ENCODE measurements around the gene FAM50A. TPM values are rescaled to one million over a fixed set of nuclear protein-coding genes. Genes with fewer than 3 reads are reported as not detected.

FAM50A gene
- total RNA-seq, 1 donor from 2014 or later: 92.2 TPM

GRCh38 chrX:154441564-154441963, 2.4 kb upstream of the FAM50A start:
- DNase-seq (ENCODE audit: extremely low spot score, unreplicated experiment): no peak
- H3K4me3 Mint-ChIP-seq (ENCODE audit: unreplicated experiment): no peak overlapping the region
- no peak for TF ChIP-seq CTCF (IDR thresholded peaks at IDR 0.05)
- H3K36me3 Mint-ChIP-seq (ENCODE audit: unreplicated experiment): peaks cover 5% of the 10 kb centered on the region
- H3K4me1 Mint-ChIP-seq (ENCODE audit: unreplicated experiment): peaks cover 12% of the 10 kb centered on the region
- no peak overlapping the region for H3K27ac Mint-ChIP-seq (ENCODE audit: unreplicated experiment)
- H3K27me3 Mint-ChIP-seq (ENCODE audit: unreplicated experiment): no peaks in the 10 kb centered on the region
- H3K9me3 Mint-ChIP-seq (ENCODE audit: unreplicated experiment): no peaks in the 10 kb centered on the region

GRCh38 chrX:154441984-154442707, 1.8 kb upstream of the FAM50A start:
- no peak for TF ChIP-seq CTCF (IDR thresholded peaks at IDR 0.05)
- H3K4me3 Mint-ChIP-seq (ENCODE audit: unreplicated experiment): no peak overlapping the region
- H3K9me3 Mint-ChIP-seq (ENCODE audit: unreplicated experiment): no peaks in the 10 kb centered on the region
- H3K27ac Mint-ChIP-seq (ENCODE audit: unreplicated experiment): no peak overlapping the region
- no peaks in the 10 kb centered on the region for H3K27me3 Mint-ChIP-seq (ENCODE audit: unreplicated experiment)
- DNase-seq (ENCODE audit: extremely low spot score, unreplicated experiment): no peak
- peaks cover 12% of the 10 kb centered on the region for H3K4me1 Mint-ChIP-seq (ENCODE audit: unreplicated experiment)
- H3K36me3 Mint-ChIP-seq (ENCODE audit: unreplicated experiment): peaks cover 8% of the 10 kb centered on the region

- TF ChIP-seq CTCF (IDR thresholded peaks at IDR 0.05): no peak
- H3K36me3 Mint-ChIP-seq (ENCODE audit: unreplicated experiment): peaks cover 11% of the 10 kb centered on the region
- peaks cover 8% of the 10 kb centered on the region for H3K4me1 Mint-ChIP-seq (ENCODE audit: unreplicated experiment)
- no peaks in the 10 kb centered on the region for H3K9me3 Mint-ChIP-seq (ENCODE audit: unreplicated experiment)
- no peak for DNase-seq (ENCODE audit: extremely low spot score, unreplicated experiment)
- no peaks in the 10 kb centered on the region for H3K27me3 Mint-ChIP-seq (ENCODE audit: unreplicated experiment)
- H3K4me3 Mint-ChIP-seq (ENCODE audit: unreplicated experiment): peak overlapping the region; percentile 73
- peak overlapping the region; percentile 89 for H3K27ac Mint-ChIP-seq (ENCODE audit: unreplicated experiment)
Measured at GRCh38 chrX:154443479-154443910, 446 bp upstream of the FAM50A start.

- no peak for DNase-seq (ENCODE audit: extremely low spot score, unreplicated experiment)
- peaks cover 12% of the 10 kb centered on the region for H3K36me3 Mint-ChIP-seq (ENCODE audit: unreplicated experiment)
- no peak overlapping the region for H3K27ac Mint-ChIP-seq (ENCODE audit: unreplicated experiment)
- peaks cover 8% of the 10 kb centered on the region for H3K4me1 Mint-ChIP-seq (ENCODE audit: unreplicated experiment)
- H3K9me3 Mint-ChIP-seq (ENCODE audit: unreplicated experiment): no peaks in the 10 kb centered on the region
- H3K4me3 Mint-ChIP-seq (ENCODE audit: unreplicated experiment): peak overlapping the region; percentile 56
- no peaks in the 10 kb centered on the region for H3K27me3 Mint-ChIP-seq (ENCODE audit: unreplicated experiment)
- TF ChIP-seq CTCF (IDR thresholded peaks at IDR 0.05): no peak
Measured at GRCh38 chrX:154444755-154445246, 860 bp downstream of the FAM50A start.

- H3K4me1 Mint-ChIP-seq (ENCODE audit: unreplicated experiment): peaks cover 8% of the 10 kb centered on the region
- no peak for DNase-seq (ENCODE audit: extremely low spot score, unreplicated experiment)
- peak overlapping the region; percentile 48 for H3K4me3 Mint-ChIP-seq (ENCODE audit: unreplicated experiment)
- TF ChIP-seq CTCF (IDR thresholded peaks at IDR 0.05): no peak
- no peaks in the 10 kb centered on the region for H3K9me3 Mint-ChIP-seq (ENCODE audit: unreplicated experiment)
- peaks cover 14% of the 10 kb centered on the region for H3K36me3 Mint-ChIP-seq (ENCODE audit: unreplicated experiment)
- no peaks in the 10 kb centered on the region for H3K27me3 Mint-ChIP-seq (ENCODE audit: unreplicated experiment)
- no peak overlapping the region for H3K27ac Mint-ChIP-seq (ENCODE audit: unreplicated experiment)
Measured at GRCh38 chrX:154445776-154446175, 1.8 kb downstream of the FAM50A start.

Measured in osteocyte (in vitro differentiated cells).